HEK293 (cell line): ENCODE data around the gene MTA1.

ENCODE experiments used
- CTCF ChIA-PET: fragments of 350-600 bp; formaldehyde crosslinking; extraction: SDS; loops from one replicate; lab custom pipeline; 2021; ENCODE audit warnings: antibody characterized with exemption; lab: Yijun Ruan, JAX
- POLR2A ChIA-PET: fragments of 300-600 bp; formaldehyde crosslinking; extraction: SDS; loops from one replicate; lab custom pipeline; 2020; ENCODE audit warnings: antibody characterized with exemption, inconsistent platforms; lab: Yijun Ruan, JAX
- H3K27ac ChIP-seq: fragments of 200-500 bp; sonication (Bioruptor generic); 2 replicates; pipeline ENCODE4 v1.5.1; 2014; ENCODE audit warnings: low read depth, low read length, control low read depth, inconsistent platforms; ENCODE audit errors: extremely low read depth
- H3K36me3 ChIP-seq, 2 experiments: fragments of 200-500 bp in 1 of 2; sonication (Bioruptor generic) in 1 of 2; 1 replicate in 1 of 2; 2 replicates in 1 of 2; pipeline ENCODE4 v1.5.1; 2014 to 2017; ENCODE audit warnings: inconsistent platforms in 2 of 2, low read length in 2 of 2; ENCODE audit not compliant: control insufficient read depth in 2 of 2, insufficient read depth in 1 of 2
- H3K4me1 ChIP-seq: fragments of 200-500 bp; sonication (Bioruptor generic); 2 replicates; pipeline ENCODE4 v1.5.1; 2014; ENCODE audit warnings: mild to moderate bottlenecking, low read length, inconsistent platforms; ENCODE audit not compliant: control insufficient read depth, insufficient read depth
- H3K4me3 ChIP-seq: 2 replicates; pipeline ENCODE4 v1.5.1; 2011; ENCODE audit warnings: low read depth, mild to moderate bottlenecking, control low read depth, low read length, moderate library complexity
- H3K9me3 ChIP-seq: fragments of 200-500 bp; sonication (Bioruptor generic); 2 replicates; pipeline ENCODE4 v1.5.1; 2014; ENCODE audit warnings: low read depth, low read length, inconsistent platforms; ENCODE audit not compliant: control insufficient read depth, insufficient read depth
- BCL11B ChIP-seq: fragments of 450-650 bp; formaldehyde crosslinking; IDR thresholded peaks from 2 replicates; pipeline ENCODE4 v1.5.1; 2016; ENCODE audit warnings: low read depth, missing biosample characterization, missing genetic modification characterization
- HOXA7 ChIP-seq: sonication (generic); formaldehyde crosslinking; IDR thresholded peaks from 2 replicates; pipeline ENCODE4 v1.8.1; 2022; ENCODE audit warnings: missing genetic modification reagents, borderline replicate concordance
- KLF1 ChIP-seq: fragments of 450-650 bp; formaldehyde crosslinking; IDR thresholded peaks from 2 replicates; pipeline ENCODE4 v1.5.1; 2016; ENCODE audit warnings: missing biosample characterization, missing genetic modification characterization
- OSR2 ChIP-seq: fragments of 450-650 bp; formaldehyde crosslinking; IDR thresholded peaks from 2 replicates; pipeline ENCODE4 v1.5.1; 2016; ENCODE audit warnings: missing biosample characterization, missing genetic modification characterization
- OVOL3 ChIP-seq: fragments of 450-650 bp; formaldehyde crosslinking; IDR thresholded peaks from 2 replicates; pipeline ENCODE4 v1.5.1; 2016; ENCODE audit warnings: missing biosample characterization, missing genetic modification characterization
- PBX3 ChIP-seq: sonication (generic); formaldehyde crosslinking; IDR thresholded peaks from 2 replicates; pipeline ENCODE4 v1.8.1; 2022; ENCODE audit warnings: mild to moderate bottlenecking, moderate library complexity, missing genetic modification reagents
- PRDM10 ChIP-seq: fragments of 450-650 bp; formaldehyde crosslinking; IDR thresholded peaks from 2 replicates; pipeline ENCODE4 v1.5.1; 2016; ENCODE audit warnings: missing biosample characterization, missing genetic modification characterization
- WT1 ChIP-seq: fragments of 450-650 bp; formaldehyde crosslinking; IDR thresholded peaks from 2 replicates; pipeline ENCODE4 v1.5.1; 2016; ENCODE audit warnings: missing biosample characterization, missing genetic modification characterization
- ZFHX2 ChIP-seq: fragments of 450-650 bp; formaldehyde crosslinking; conservative IDR thresholded peaks from 2 replicates; pipeline ENCODE4 v1.5.1; 2016; ENCODE audit warnings: missing biosample characterization, missing genetic modification characterization
- ZNF112 ChIP-seq: fragments of 450-650 bp; formaldehyde crosslinking; IDR thresholded peaks from 2 replicates; pipeline ENCODE4 v1.5.0; 2017; ENCODE audit warnings: missing biosample characterization, missing genetic modification characterization
- ZNF157 ChIP-seq: fragments of 450-650 bp; formaldehyde crosslinking; IDR thresholded peaks from 2 replicates; pipeline ENCODE4 v1.5.1; 2016; ENCODE audit warnings: missing biosample characterization, missing genetic modification characterization
- ZNF292 ChIP-seq: fragments of 450-650 bp; formaldehyde crosslinking; IDR thresholded peaks from 2 replicates; pipeline ENCODE4 v1.5.1; 2016; ENCODE audit warnings: low read depth, missing biosample characterization, missing genetic modification characterization, borderline replicate concordance
- ZNF350 ChIP-seq: fragments of 450-650 bp; formaldehyde crosslinking; IDR thresholded peaks from 2 replicates; pipeline ENCODE4 v1.5.0; 2017; ENCODE audit warnings: missing biosample characterization, mild to moderate bottlenecking, missing genetic modification characterization
- ZNF354C ChIP-seq: fragments of 450-650 bp; formaldehyde crosslinking; IDR thresholded peaks from 2 replicates; pipeline ENCODE4 v1.5.1; 2016; ENCODE audit warnings: missing biosample characterization, missing genetic modification characterization, low read depth, borderline replicate concordance
- ZNF398 ChIP-seq: fragments of 450-650 bp; formaldehyde crosslinking; IDR thresholded peaks from 2 replicates; pipeline ENCODE4 v1.5.1; 2017; ENCODE audit warnings: missing biosample characterization, missing genetic modification characterization
- ZNF518A ChIP-seq: fragments of 450-650 bp; formaldehyde crosslinking; conservative IDR thresholded peaks from 2 replicates; pipeline ENCODE4 v1.5.1; 2016; ENCODE audit warnings: low read depth, missing biosample characterization, missing genetic modification characterization
- ZNF555 ChIP-seq: fragments of 450-650 bp; formaldehyde crosslinking; conservative IDR thresholded peaks from 2 replicates; pipeline ENCODE4 v1.5.1; 2017; ENCODE audit warnings: missing biosample characterization, mild to moderate bottlenecking, missing genetic modification characterization, inconsistent platforms
- ZNF600 ChIP-seq: fragments of 450-650 bp; formaldehyde crosslinking; IDR thresholded peaks from 2 replicates; pipeline ENCODE4 v1.5.1; 2016; ENCODE audit warnings: missing biosample characterization, missing genetic modification characterization
- ZNF768 ChIP-seq: fragments of 450-650 bp; formaldehyde crosslinking; IDR thresholded peaks from 2 replicates; pipeline ENCODE4 v1.5.1; 2018; ENCODE audit warnings: missing biosample characterization, mild to moderate bottlenecking, missing genetic modification characterization
- ZNF776 ChIP-seq: fragments of 450-650 bp; formaldehyde crosslinking; IDR thresholded peaks from 2 replicates; pipeline ENCODE4 v1.5.0; 2017; ENCODE audit warnings: missing biosample characterization, missing genetic modification characterization, borderline replicate concordance
- ZSCAN16 ChIP-seq: fragments of 450-650 bp; formaldehyde crosslinking; IDR thresholded peaks from 2 replicates; pipeline ENCODE4 v1.5.1; 2016; ENCODE audit warnings: missing biosample characterization, missing genetic modification characterization

Gene MTA1

DNA sequence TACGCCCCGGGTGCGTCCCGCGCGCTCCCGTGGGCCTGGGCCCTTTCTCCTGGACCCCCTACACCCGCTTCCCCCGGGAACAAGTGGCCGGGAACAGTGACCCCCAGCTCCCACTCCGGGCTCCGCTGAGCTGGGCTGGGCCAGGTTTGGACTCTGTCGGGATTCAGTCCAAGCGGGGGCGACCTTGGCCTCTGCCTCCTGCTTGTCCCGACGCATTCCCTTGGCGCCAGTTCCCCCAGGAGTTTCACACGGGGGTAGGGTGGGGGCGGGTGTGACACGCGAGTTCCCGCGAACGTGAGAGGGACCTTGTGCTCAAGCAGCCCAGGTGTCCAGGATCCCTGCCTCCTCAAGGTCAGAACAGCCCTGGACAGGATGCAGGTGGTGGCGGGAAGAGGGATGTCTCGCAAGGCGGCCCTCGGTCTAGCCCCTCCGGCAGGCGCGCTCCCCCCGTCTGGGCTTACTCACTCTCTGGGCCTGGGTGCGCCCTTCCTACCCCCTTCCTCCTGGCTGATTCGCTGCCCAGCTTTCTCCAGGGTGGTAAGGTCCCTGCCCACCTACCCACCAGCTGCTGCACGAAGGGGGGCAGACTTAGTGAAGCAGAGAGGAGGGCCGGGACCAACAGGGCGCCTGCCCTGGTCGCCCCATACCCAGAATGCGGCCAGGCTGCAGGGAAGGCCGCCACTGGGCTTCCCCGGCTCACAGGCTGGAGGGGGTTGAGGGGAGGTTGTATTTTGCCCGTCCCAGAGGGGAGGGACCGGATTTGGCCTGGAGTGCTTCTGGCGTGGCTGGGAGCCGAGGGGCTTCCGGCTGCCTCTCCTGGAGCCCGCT is 55.9 kb downstream of the MTA1 start (continued):
- TF ChIP-seq ZNF398 (no peak), ZSCAN16 (no peak), ZNF350 (tag by site-specific recombination) (no peak), ZNF518A (no peak), ZNF354C (tag by site-specific recombination) (no peak), BCL11B (tag by site-specific recombination) (no peak), ZNF292 (tag by site-specific recombination) (no peak), ZFHX2 (tag by site-specific recombination) (peak; percentile 61)

- Histone ChIP-seq H3K36me3 (no peaks in the 10 kb centered on the region), H3K27ac (no peak overlapping the region), H3K4me3 (no peak overlapping the region), H3K4me1 (peaks cover 9% of the 10 kb centered on the region), H3K9me3 (no peaks in the 10 kb centered on the region)
- ChIA-PET CTCF (interaction anchor here (0.6 to 2.0 kb wide), 3 partner anchors 9 to 35 kb away, joined by 3 to 9 read pairs (median 3); no protein-coding TSS in a partner anchor), POLR2A (interaction anchor here (0.5 kb wide), 1 partner anchor 80 kb away, joined by 3 read pairs; no protein-coding TSS in a partner anchor)
- no peak for TF ChIP-seq KLF1 (tag by site-specific recombination)
- TF ChIP-seq ZNF555 = no peak
- no peak for TF ChIP-seq OSR2 (tag by site-specific recombination)
- no peak for TF ChIP-seq ZNF600 (tag by site-specific recombination)
- no peak for TF ChIP-seq HOXA7 (CRISPR knock-in tag)
- TF ChIP-seq PBX3 (CRISPR knock-in tag) = 0 out of 2 replicates have a peak, but pooled peaks have one; percentile 27
- TF ChIP-seq ZNF112 (tag by site-specific recombination) = no peak
- no peak for TF ChIP-seq ZNF776 (tag by site-specific recombination)
- no peak for TF ChIP-seq ZNF768 (tag by site-specific recombination)
- no peak for TF ChIP-seq WT1 (tag by site-specific recombination)
- TF ChIP-seq OVOL3 = no peak
- TF ChIP-seq ZNF157 = no peak
- TF ChIP-seq PRDM10 (tag by site-specific recombination) = no peak
Measured at GRCh38 chr14:105476097-105476830, 56.6 kb downstream of the MTA1 start.
